ENCODE measurements around the gene PIK3R6. TPM values are rescaled to one million over a fixed set of nuclear protein-coding genes. Genes with fewer than 3 reads are reported as not detected.

Gene PIK3R6
- total and polyA plus RNA-seq, 2 of the 4 experiments (the other 2 are of a cell fraction) = not detected

- BruUV-seq (replicated peaks) = no TSS peak
Measured at GRCh38 chr17:8753136-8753975, 114.1 kb downstream of the PIK3R6 start.

More at GRCh38 chr17:8753136-8753975, 114.1 kb downstream of the PIK3R6 start:
- no peak for DNase-seq
- dilution Hi-C loops (cut with HindIII; ENCODE audit: low sequenced_read_pairs, unreplicated experiment) = no loop called here
- no peaks in the 10 kb centered on the region for H3K4me1 ChIP-seq (ENCODE audit: control insufficient read depth, insufficient read depth, low read length)
- no peaks in the 10 kb centered on the region for H4K20me1 ChIP-seq (ENCODE audit: insufficient read depth, low read length)
- no peak overlapping the region for H3K18ac ChIP-seq (ENCODE audit: low read depth, low read length)
- no peak overlapping the region for H3K9ac ChIP-seq (ENCODE audit: low read depth, low read length)
- H2AFZ ChIP-seq (replicated peaks; ENCODE audit: low read length, poor library complexity) = no peak overlapping the region
- H3K14ac ChIP-seq (replicated peaks; ENCODE audit: low read depth, low read length) = no peak overlapping the region
- no peak overlapping the region for H4K5ac ChIP-seq (ENCODE audit: low read depth, low read length)
- H3K36me3 ChIP-seq (ENCODE audit: control insufficient read depth, insufficient read depth, low read length) = no peaks in the 10 kb centered on the region
- WGBS, 2 experiments (ENCODE audit: extremely low coverage in 2 of 2, insufficient read length in 1 of 2) = no CpG with 5 or more reads among the region's 12 CpGs
- intact Hi-C loops (cut with micrococcal nuclease) = no loop called here
- in situ Hi-C loops (cut with MboI; ENCODE audit: low sequenced_read_pairs) = loop anchor here (10.0 to 25.0 kb wide), 2 partner anchors 339 to 666 kb away; partner anchors contain the start of gene ALOX12B
- H2BK5ac ChIP-seq (ENCODE audit: low read depth, low read length, poor library complexity, severe bottlenecking) = no peak overlapping the region
- H2BK120ac ChIP-seq (ENCODE audit: low read depth, low read length) = no peak overlapping the region
- no peak overlapping the region for H3K4me2 ChIP-seq (ENCODE audit: low read depth, low read length)
- POLR2A ChIA-PET (ENCODE audit: unreplicated experiment) = no interaction called here
- no peak overlapping the region for H4K8ac ChIP-seq (ENCODE audit: low read depth in 2 of 2, low read length in 2 of 2)
- H3K27ac ChIP-seq (ENCODE audit: insufficient read depth, low read length) = no peak overlapping the region
- no peak overlapping the region for H3K23ac ChIP-seq (ENCODE audit: low read depth, low read length)
- no peak for ATAC-seq (ENCODE audit: low read depth)
- H2AK5ac ChIP-seq (ENCODE audit: low read depth, low read length) = no peak overlapping the region
- no peak overlapping the region for H3K56ac ChIP-seq (ENCODE audit: extremely low read depth, insufficient read depth, low read length)
- no peak overlapping the region for H2AK9ac ChIP-seq (replicated peaks; ENCODE audit: low read depth, low read length, poor library complexity)
- no peak overlapping the region for H4K91ac ChIP-seq (ENCODE audit: insufficient read depth, low read depth, low read length)
- H3K4ac ChIP-seq (ENCODE audit: low read depth, low read length) = no peak overlapping the region
- H2BK20ac ChIP-seq (ENCODE audit: low read depth, low read length) = no peak overlapping the region
- H3K9me1 ChIP-seq (ENCODE audit: insufficient read depth, low read length) = no peaks in the 10 kb centered on the region
- no peaks in the 10 kb centered on the region for H3K9me3 ChIP-seq (ENCODE audit: control insufficient read depth, insufficient read depth, low read length)
- TF ChIP-seq POLR2A (IDR thresholded peaks at IDR 0.05; ENCODE audit: low read depth, low read length) (no peak), CEBPB (IDR thresholded peaks at IDR 0.05; ENCODE audit: low read depth, low read length) (no peak), RFX5 (IDR thresholded peaks at IDR 0.05; ENCODE audit: low read depth, low read length) (no peak), RCOR1 (IDR thresholded peaks at IDR 0.05; ENCODE audit: insufficient replicate concordance, low read length) (no peak), RAD21 (IDR thresholded peaks at IDR 0.05; ENCODE audit: low read length) (no peak), MAFK (IDR thresholded peaks at IDR 0.05; ENCODE audit: low read depth, low read length) (no peak), MXI1 (IDR thresholded peaks at IDR 0.05; ENCODE audit: borderline replicate concordance, low read depth, low read length) (no peak), ELK1 (IDR thresholded peaks at IDR 0.05; ENCODE audit: borderline replicate concordance, low read depth, low read length) (no peak), BHLHE40 (IDR thresholded peaks at IDR 0.05; ENCODE audit: low read depth, low read length) (no peak), CTCF (conservative IDR thresholded peaks at IDR 0.05; ENCODE audit: low read depth, low read length) (no peak), FOS (IDR thresholded peaks at IDR 0.05; ENCODE audit: low read depth, low read length) (no peak), NFE2L2 (IDR thresholded peaks at IDR 0.05; ENCODE audit: low read depth, low read length) (no peak), CHD1 (IDR thresholded peaks at IDR 0.05; ENCODE audit: low read depth, low read length) (no peak)
- H3K4me3 ChIP-seq (ENCODE audit: insufficient read depth, low read depth, low read length) = no peak overlapping the region
- peaks cover 21% of the 10 kb centered on the region for H3K27me3 ChIP-seq (ENCODE audit: control insufficient read depth, insufficient read depth, low read length)
- H2BK15ac ChIP-seq (ENCODE audit: low read depth, low read length) = no peak overlapping the region
- no peaks in the 10 kb centered on the region for H3K79me1 ChIP-seq (ENCODE audit: low read depth in 1 of 2, low read length in 2 of 2)
- CTCF ChIA-PET = interaction anchor here (0.6 kb wide), 1 partner anchor 731 kb away, joined by 5 read pairs; no protein-coding TSS in a partner anchor
